Measurements from ENCODE around the gene SLC7A6.

GRCh38 chr16:68246121-68246520, 18.2 kb upstream of the SLC7A6 start:
- TF ChIP-seq CTCF (IDR thresholded peaks at IDR 0.05) (no peak), ZFX (IDR thresholded peaks at IDR 0.05; ENCODE audit: borderline replicate concordance) (no peak)
